Measurements from ENCODE around the gene PM20D2.

DNA sequence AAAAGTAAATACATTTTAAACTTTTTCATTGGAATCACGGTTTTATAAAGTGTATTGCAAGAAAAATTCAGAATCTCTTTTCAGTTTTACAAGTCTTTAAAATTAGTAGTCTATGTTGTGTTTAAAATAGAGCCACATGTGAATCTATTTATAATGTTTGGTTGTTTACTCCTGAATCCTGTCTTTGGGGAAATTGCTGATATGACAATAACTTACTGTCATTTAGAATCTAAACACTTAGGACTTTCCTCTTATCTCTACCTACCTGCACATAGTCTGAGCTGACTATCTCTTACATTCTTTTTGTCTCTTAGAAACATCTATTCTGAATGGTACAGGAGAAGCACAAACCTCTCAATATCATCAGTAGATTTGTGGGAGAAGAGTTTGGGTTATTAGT is 23.9 kb upstream of the PM20D2 start:
- TF ChIP-seq, protein P1, sequence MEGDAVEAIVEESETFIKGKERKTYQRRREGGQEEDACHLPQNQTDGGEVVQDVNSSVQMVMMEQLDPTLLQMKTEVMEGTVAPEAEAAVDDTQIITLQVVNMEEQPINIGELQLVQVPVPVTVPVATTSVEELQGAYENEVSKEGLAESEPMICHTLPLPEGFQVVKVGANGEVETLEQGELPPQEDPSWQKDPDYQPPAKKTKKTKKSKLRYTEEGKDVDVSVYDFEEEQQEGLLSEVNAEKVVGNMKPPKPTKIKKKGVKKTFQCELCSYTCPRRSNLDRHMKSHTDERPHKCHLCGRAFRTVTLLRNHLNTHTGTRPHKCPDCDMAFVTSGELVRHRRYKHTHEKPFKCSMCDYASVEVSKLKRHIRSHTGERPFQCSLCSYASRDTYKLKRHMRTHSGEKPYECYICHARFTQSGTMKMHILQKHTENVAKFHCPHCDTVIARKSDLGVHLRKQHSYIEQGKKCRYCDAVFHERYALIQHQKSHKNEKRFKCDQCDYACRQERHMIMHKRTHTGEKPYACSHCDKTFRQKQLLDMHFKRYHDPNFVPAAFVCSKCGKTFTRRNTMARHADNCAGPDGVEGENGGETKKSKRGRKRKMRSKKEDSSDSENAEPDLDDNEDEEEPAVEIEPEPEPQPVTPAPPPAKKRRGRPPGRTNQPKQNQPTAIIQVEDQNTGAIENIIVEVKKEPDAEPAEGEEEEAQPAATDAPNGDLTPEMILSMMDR (IDR thresholded peaks at IDR 0.05; ENCODE audit: low read depth, low read length): no peak
- no peak for TF ChIP-seq POLR2A (IDR thresholded peaks at IDR 0.05; ENCODE audit: extremely low read depth, insufficient read length)
- TF ChIP-seq, protein P2, sequence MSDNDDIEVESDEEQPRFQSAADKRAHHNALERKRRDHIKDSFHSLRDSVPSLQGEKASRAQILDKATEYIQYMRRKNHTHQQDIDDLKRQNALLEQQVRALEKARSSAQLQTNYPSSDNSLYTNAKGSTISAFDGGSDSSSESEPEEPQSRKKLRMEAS (IDR thresholded peaks at IDR 0.05; ENCODE audit: low read depth, low read length): no peak
